Measurements from ENCODE around the gene NFU1. TPM values are rescaled to one million over a fixed set of nuclear protein-coding genes. Genes with fewer than 3 reads are reported as not detected.

NFU1 gene
- total and polyA plus RNA-seq, 2 of the 13 experiments (the other 11 are each of a cell fraction or from before 2014, with no cell fraction given): 39.1 to 84.0 TPM

DNA sequence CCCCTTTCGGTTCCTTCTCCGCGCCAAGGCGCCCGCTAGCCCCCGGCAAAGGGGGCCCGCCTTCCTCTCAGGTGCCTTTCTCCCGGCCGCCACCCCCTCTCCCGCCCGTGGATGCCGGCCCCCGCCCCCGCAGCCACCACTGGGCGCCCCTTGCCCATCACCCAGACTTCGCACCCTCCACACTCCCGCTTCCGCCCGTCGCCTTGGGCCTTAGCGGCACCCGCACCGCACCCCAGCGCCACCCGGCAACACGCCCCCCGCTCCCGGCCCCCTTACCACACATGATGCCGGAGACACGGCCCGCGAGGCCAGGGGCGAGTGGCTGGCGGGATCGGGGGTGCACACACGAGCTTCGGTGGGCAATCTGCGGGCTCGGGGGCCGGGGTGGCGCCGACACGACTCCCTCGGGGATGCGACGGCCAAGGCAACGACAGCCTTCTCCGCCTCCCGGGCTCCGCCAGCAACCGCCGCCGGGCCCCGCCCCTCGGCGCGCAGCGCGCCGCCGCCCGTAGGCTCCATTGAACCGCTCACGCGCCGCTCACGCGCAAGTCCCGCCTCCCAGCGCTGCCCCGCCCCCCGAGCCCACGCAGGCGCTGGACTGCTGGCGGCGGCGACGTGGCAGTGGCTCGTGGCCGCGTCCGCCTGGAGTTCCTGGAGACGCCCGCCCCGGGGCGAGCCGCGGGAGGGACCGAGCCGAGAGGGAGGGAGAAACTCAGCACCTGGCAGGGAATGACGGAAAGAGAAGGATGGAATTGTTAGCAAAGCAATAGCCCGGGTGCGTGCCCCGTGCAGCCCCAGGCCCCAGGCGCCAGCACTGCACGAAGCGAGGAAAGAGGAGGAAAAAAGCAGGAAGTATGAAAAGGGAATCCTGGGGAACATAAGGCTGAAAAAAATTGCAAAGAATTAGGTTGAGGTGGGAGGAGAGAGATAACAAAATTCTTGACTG, 50.2 kb downstream of the NFU1 start, which contains the start of gene GFPT1 (continued):
- TF ChIP-seq, protein P1, sequence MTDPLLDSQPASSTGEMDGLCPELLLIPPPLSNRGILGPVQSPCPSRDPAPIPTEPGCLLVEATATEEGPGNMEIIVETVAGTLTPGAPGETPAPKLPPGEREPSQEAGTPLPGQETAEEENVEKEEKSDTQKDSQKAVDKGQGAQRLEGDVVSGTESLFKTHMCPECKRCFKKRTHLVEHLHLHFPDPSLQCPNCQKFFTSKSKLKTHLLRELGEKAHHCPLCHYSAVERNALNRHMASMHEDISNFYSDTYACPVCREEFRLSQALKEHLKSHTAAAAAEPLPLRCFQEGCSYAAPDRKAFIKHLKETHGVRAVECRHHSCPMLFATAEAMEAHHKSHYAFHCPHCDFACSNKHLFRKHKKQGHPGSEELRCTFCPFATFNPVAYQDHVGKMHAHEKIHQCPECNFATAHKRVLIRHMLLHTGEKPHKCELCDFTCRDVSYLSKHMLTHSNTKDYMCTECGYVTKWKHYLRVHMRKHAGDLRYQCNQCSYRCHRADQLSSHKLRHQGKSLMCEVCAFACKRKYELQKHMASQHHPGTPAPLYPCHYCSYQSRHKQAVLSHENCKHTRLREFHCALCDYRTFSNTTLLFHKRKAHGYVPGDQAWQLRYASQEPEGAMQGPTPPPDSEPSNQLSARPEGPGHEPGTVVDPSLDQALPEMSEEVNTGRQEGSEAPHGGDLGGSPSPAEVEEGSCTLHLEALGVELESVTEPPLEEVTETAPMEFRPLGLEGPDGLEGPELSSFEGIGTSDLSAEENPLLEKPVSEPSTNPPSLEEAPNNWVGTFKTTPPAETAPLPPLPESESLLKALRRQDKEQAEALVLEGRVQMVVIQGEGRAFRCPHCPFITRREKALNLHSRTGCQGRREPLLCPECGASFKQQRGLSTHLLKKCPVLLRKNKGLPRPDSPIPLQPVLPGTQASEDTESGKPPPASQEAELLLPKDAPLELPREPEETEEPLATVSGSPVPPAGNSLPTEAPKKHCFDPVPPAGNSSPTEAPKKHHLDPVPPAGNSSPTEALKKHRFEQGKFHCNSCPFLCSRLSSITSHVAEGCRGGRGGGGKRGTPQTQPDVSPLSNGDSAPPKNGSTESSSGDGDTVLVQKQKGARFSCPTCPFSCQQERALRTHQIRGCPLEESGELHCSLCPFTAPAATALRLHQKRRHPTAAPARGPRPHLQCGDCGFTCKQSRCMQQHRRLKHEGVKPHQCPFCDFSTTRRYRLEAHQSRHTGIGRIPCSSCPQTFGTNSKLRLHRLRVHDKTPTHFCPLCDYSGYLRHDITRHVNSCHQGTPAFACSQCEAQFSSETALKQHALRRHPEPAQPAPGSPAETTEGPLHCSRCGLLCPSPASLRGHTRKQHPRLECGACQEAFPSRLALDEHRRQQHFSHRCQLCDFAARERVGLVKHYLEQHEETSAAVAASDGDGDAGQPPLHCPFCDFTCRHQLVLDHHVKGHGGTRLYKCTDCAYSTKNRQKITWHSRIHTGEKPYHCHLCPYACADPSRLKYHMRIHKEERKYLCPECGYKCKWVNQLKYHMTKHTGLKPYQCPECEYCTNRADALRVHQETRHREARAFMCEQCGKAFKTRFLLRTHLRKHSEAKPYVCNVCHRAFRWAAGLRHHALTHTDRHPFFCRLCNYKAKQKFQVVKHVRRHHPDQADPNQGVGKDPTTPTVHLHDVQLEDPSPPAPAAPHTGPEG (CRISPR knock-in tag; IDR thresholded peaks at IDR 0.05): peak; percentile 69; the same call in 1 of the 2 replicates
- TF ChIP-seq CBX5 (CRISPR knock-in tag; IDR thresholded peaks at IDR 0.05; ENCODE audit: borderline replicate concordance): peak; percentile 17; the same call in 1 of the 2 replicates
- TF ChIP-seq GPN1 (CRISPR knock-in tag; IDR thresholded peaks at IDR 0.05; ENCODE audit: borderline replicate concordance): peak; percentile 82
- TF ChIP-seq, protein P2, sequence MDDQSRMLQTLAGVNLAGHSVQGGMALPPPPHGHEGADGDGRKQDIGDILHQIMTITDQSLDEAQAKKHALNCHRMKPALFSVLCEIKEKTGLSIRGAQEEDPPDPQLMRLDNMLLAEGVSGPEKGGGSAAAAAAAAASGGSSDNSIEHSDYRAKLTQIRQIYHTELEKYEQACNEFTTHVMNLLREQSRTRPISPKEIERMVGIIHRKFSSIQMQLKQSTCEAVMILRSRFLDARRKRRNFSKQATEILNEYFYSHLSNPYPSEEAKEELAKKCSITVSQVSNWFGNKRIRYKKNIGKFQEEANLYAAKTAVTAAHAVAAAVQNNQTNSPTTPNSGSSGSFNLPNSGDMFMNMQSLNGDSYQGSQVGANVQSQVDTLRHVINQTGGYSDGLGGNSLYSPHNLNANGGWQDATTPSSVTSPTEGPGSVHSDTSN (CRISPR knock-in tag; IDR thresholded peaks at IDR 0.05; ENCODE audit: borderline replicate concordance): peak; percentile 57; the same call in 1 of the 2 replicates
- TF ChIP-seq HNRNPL (IDR thresholded peaks at IDR 0.05; ENCODE audit: low read depth, low read length): no peak
- peak; percentile 66; the same call in 1 of the 2 replicates for TF ChIP-seq MAF1 (CRISPR knock-in tag; IDR thresholded peaks at IDR 0.05; ENCODE audit: borderline replicate concordance)
- peak; percentile 95 for TF ChIP-seq TOPORS (CRISPR knock-in tag; IDR thresholded peaks at IDR 0.05)
- no peak for TF ChIP-seq PAF1 (CRISPR knock-in tag; IDR thresholded peaks at IDR 0.05)
- TF ChIP-seq KDM5B (CRISPR knock-in tag; IDR thresholded peaks at IDR 0.05; ENCODE audit: borderline replicate concordance): peak; percentile 98
- TF ChIP-seq ZSCAN12 (CRISPR knock-in tag; IDR thresholded peaks at IDR 0.05): peak; percentile 81; the same call in 1 of the 2 replicates
- no peak for TF ChIP-seq SYNCRIP (IDR thresholded peaks at IDR 0.05; ENCODE audit: insufficient read depth, low read depth, low read length)
- peak; percentile 91; the same call in 1 of the 2 replicates for TF ChIP-seq ZNF691 (CRISPR knock-in tag; IDR thresholded peaks at IDR 0.05; ENCODE audit: borderline replicate concordance, low read depth)
- peak; percentile 92 for TF ChIP-seq ZNF552 (CRISPR knock-in tag; IDR thresholded peaks at IDR 0.05; ENCODE audit: borderline replicate concordance)
- TF ChIP-seq ZNF431 (CRISPR knock-in tag; IDR thresholded peaks at IDR 0.05; ENCODE audit: borderline replicate concordance, low read depth): peak; percentile 90; the same call in 1 of the 2 replicates
- TF ChIP-seq ZNF124 (CRISPR knock-in tag; IDR thresholded peaks at IDR 0.05): peak; percentile 93
- TF ChIP-seq ZSCAN9 (CRISPR knock-in tag; IDR thresholded peaks at IDR 0.05; ENCODE audit: borderline replicate concordance): peak; percentile 86
- peak; percentile 68 for TF ChIP-seq ZNF710 (CRISPR knock-in tag; IDR thresholded peaks at IDR 0.05; ENCODE audit: borderline replicate concordance)
- peak; percentile 97 for TF ChIP-seq ZNF225 (CRISPR knock-in tag; IDR thresholded peaks at IDR 0.05)

All from HepG2 (cell line).